H1 (cell line): Measurements from ENCODE around the gene RAP1GDS1.

ENCODE experiments used
- SRF ChIP-seq: IDR thresholded peaks from 2 replicates; pipeline ENCODE4 v1.6.1; 2011; ENCODE audit warnings: mild to moderate bottlenecking, low read depth, low read length, moderate library complexity
- TAF1 ChIP-seq: IDR thresholded peaks from 2 replicates; pipeline ENCODE4 v1.6.1; 2011; ENCODE audit warnings: mild to moderate bottlenecking, low read depth, low read length

- TF ChIP-seq SRF = no peak
- TF ChIP-seq TAF1 = no peak; the same call in 1 of the 2 replicates
Observed at GRCh38 chr4:98260047-98260578, 1.1 kb upstream of the RAP1GDS1 start.
